Memory B cell (primary cell): ENCODE measurements around the gene CENPL.
"Not testable (repeated sequence)": the region's sequence is repeated elsewhere in the genome, so short reads cannot be mapped to it uniquely, and the experiment has no call there.

ENCODE experiments used
- ATAC-seq: fragments of 150-1000 bp; cut with Tn5 transposase; 2 replicates; pipeline ENCODE4 v1.10.0; 2021; ENCODE audit warnings: low read depth, mild to moderate bottlenecking, moderate library complexity
- DNase-seq, 2 donors: peaks; one replicate each; pipeline ENCODE4 v3.0.0; 2022; ENCODE audit warnings: low spot score in 2 of 2
- H3K27ac Mint-ChIP-seq: one replicate; pipeline ENCODE4 v1.8.0; 2022; ENCODE audit warnings: mild to moderate bottlenecking, moderate library complexity, mixed read lengths
- H3K27me3 Mint-ChIP-seq: one replicate; pipeline ENCODE4 v1.8.0; 2022; ENCODE audit warnings: mixed read lengths
- H3K36me3 Mint-ChIP-seq: one replicate; pipeline ENCODE4 v1.8.0; 2022; ENCODE audit warnings: mild to moderate bottlenecking, mixed read lengths
- H3K4me1 Mint-ChIP-seq: one replicate; pipeline ENCODE4 v1.8.0; 2022; ENCODE audit warnings: mixed read lengths
- H3K4me3 Mint-ChIP-seq: one replicate; pipeline ENCODE4 v1.8.0; 2022; ENCODE audit warnings: mild to moderate bottlenecking, moderate library complexity, mixed read lengths
- H3K9me3 Mint-ChIP-seq: one replicate; pipeline ENCODE4 v1.8.0; 2022; ENCODE audit warnings: mixed read lengths

The CENPL gene

GRCh38 chr1:173863224-173864161 lies 38.8 kb upstream of the CENPL start:
- Mint-ChIP-seq H3K36me3 (peaks cover 35% of the 10 kb centered on the region), H3K4me1 (peaks cover 32% of the 10 kb centered on the region), H3K27me3 (no peaks in the 10 kb centered on the region), H3K9me3 (no peaks in the 10 kb centered on the region), H3K27ac (peak overlapping the region; percentile 92), H3K4me3 (no peak overlapping the region)
- no peak for ATAC-seq
- DNase-seq: no peak

- H3K27me3 Mint-ChIP-seq: no peaks in the 10 kb centered on the region
- DNase-seq (no peak), ATAC-seq (no peak)
- H3K36me3 Mint-ChIP-seq: peaks cover 35% of the 10 kb centered on the region
- H3K4me1 Mint-ChIP-seq: peaks cover 32% of the 10 kb centered on the region
- H3K9me3 Mint-ChIP-seq: no peaks in the 10 kb centered on the region
- H3K27ac Mint-ChIP-seq: peak overlapping the region; percentile 92
- no peak overlapping the region for H3K4me3 Mint-ChIP-seq
Observed at GRCh38 chr1:173862769-173863223, 38.1 kb upstream of the CENPL start.

GRCh38 chr1:173862146-173862768 lies 37.6 kb upstream of the CENPL start:
- H3K9me3 Mint-ChIP-seq, H3K4me3 Mint-ChIP-seq, H3K27me3 Mint-ChIP-seq, DNase-seq, ATAC-seq: not testable (repeated sequence)
- Mint-ChIP-seq H3K36me3 (peaks cover 35% of the 10 kb centered on the region), H3K27ac (peak overlapping the region; percentile 92), H3K4me1 (peaks cover 32% of the 10 kb centered on the region)

GRCh38 chr1:173861731-173862145 lies 37.1 kb upstream of the CENPL start:
- H3K27ac Mint-ChIP-seq: peak overlapping the region; percentile 92
- peaks cover 30% of the 10 kb centered on the region for H3K4me1 Mint-ChIP-seq
- H3K36me3 Mint-ChIP-seq: peaks cover 33% of the 10 kb centered on the region
- H3K4me3 Mint-ChIP-seq: no peak overlapping the region
- no peak for ATAC-seq
- DNase-seq: no peak
- no peaks in the 10 kb centered on the region for H3K27me3 Mint-ChIP-seq
- H3K9me3 Mint-ChIP-seq: no peaks in the 10 kb centered on the region

- Mint-ChIP-seq H3K27me3 (no peaks in the 10 kb centered on the region), H3K36me3 (peaks cover 30% of the 10 kb centered on the region), H3K4me3 (no peak overlapping the region), H3K27ac (no peak overlapping the region), H3K9me3 (no peaks in the 10 kb centered on the region), H3K4me1 (peaks cover 13% of the 10 kb centered on the region)
- no peak for DNase-seq
- no peak for ATAC-seq
Observed at GRCh38 chr1:173860065-173860464, 35.4 kb upstream of the CENPL start.

GRCh38 chr1:173859547-173859946 lies 34.9 kb upstream of the CENPL start:
- not testable (repeated sequence) for ATAC-seq

GRCh38 chr1:173857363-173857917 lies 32.8 kb upstream of the CENPL start:
- no peaks in the 10 kb centered on the region for H3K9me3 Mint-ChIP-seq
- H3K27ac Mint-ChIP-seq: no peak overlapping the region
- H3K4me3 Mint-ChIP-seq: no peak overlapping the region
- DNase-seq: no peak
- ATAC-seq: no peak
- no peaks in the 10 kb centered on the region for H3K27me3 Mint-ChIP-seq
- peaks cover 17% of the 10 kb centered on the region for H3K36me3 Mint-ChIP-seq
- H3K4me1 Mint-ChIP-seq: no peaks in the 10 kb centered on the region

More at GRCh38 chr1:173859547-173859946, 34.9 kb upstream of the CENPL start:
- H3K27ac Mint-ChIP-seq, H3K27me3 Mint-ChIP-seq, H3K4me3 Mint-ChIP-seq, DNase-seq, H3K4me1 Mint-ChIP-seq, H3K9me3 Mint-ChIP-seq: not testable (repeated sequence)
- peaks cover 30% of the 10 kb centered on the region for H3K36me3 Mint-ChIP-seq

GRCh38 chr1:173856903-173857302 lies 32.2 kb upstream of the CENPL start:
- no peaks in the 10 kb centered on the region for H3K9me3 Mint-ChIP-seq
- no peaks in the 10 kb centered on the region for H3K27me3 Mint-ChIP-seq
- DNase-seq (no peak), ATAC-seq (no peak)
- H3K27ac Mint-ChIP-seq: no peak overlapping the region
- no peak overlapping the region for H3K4me3 Mint-ChIP-seq
- peaks cover 16% of the 10 kb centered on the region for H3K36me3 Mint-ChIP-seq
- H3K4me1 Mint-ChIP-seq: no peaks in the 10 kb centered on the region

GRCh38 chr1:173856014-173856413 lies 31.3 kb upstream of the CENPL start:
- Mint-ChIP-seq H3K4me1 (no peaks in the 10 kb centered on the region), H3K27ac (peak overlapping the region; percentile 4), H3K36me3 (peaks cover 17% of the 10 kb centered on the region), H3K4me3 (no peak overlapping the region), H3K9me3 (no peaks in the 10 kb centered on the region), H3K27me3 (no peaks in the 10 kb centered on the region)
- no peak for DNase-seq
- ATAC-seq: no peak

GRCh38 chr1:173853074-173853473 lies 28.4 kb upstream of the CENPL start:
- Mint-ChIP-seq H3K9me3 (no peaks in the 10 kb centered on the region), H3K4me1 (no peaks in the 10 kb centered on the region), H3K36me3 (peaks cover 20% of the 10 kb centered on the region), H3K27ac (no peak overlapping the region), H3K4me3 (no peak overlapping the region), H3K27me3 (no peaks in the 10 kb centered on the region)
- ATAC-seq (no peak), DNase-seq (no peak)

GRCh38 chr1:173852105-173852504 lies 27.4 kb upstream of the CENPL start:
- DNase-seq (no peak), ATAC-seq (no peak)
- Mint-ChIP-seq H3K36me3 (peaks cover 21% of the 10 kb centered on the region), H3K9me3 (no peaks in the 10 kb centered on the region), H3K4me1 (no peaks in the 10 kb centered on the region), H3K27ac (no peak overlapping the region), H3K27me3 (no peaks in the 10 kb centered on the region), H3K4me3 (no peak overlapping the region)

GRCh38 chr1:173832748-173833147 lies 8.1 kb upstream of the CENPL start:
- no peak for DNase-seq
- peaks cover 18% of the 10 kb centered on the region for H3K36me3 Mint-ChIP-seq
- no peaks in the 10 kb centered on the region for H3K27me3 Mint-ChIP-seq
- H3K4me1 Mint-ChIP-seq: no peaks in the 10 kb centered on the region
- no peak overlapping the region for H3K27ac Mint-ChIP-seq
- ATAC-seq: no peak
- no peak overlapping the region for H3K4me3 Mint-ChIP-seq
- no peaks in the 10 kb centered on the region for H3K9me3 Mint-ChIP-seq

GRCh38 chr1:173827611-173828010 lies 2.9 kb upstream of the CENPL start:
- ATAC-seq (no peak), DNase-seq (no peak)
- Mint-ChIP-seq H3K4me1 (peaks cover 14% of the 10 kb centered on the region), H3K27me3 (no peaks in the 10 kb centered on the region), H3K27ac (no peak overlapping the region), H3K9me3 (no peaks in the 10 kb centered on the region), H3K4me3 (no peak overlapping the region), H3K36me3 (peaks cover 7% of the 10 kb centered on the region)

GRCh38 chr1:173823781-173824314 lies 835 bp downstream of the CENPL start:
- Mint-ChIP-seq H3K4me1 (peaks cover 14% of the 10 kb centered on the region), H3K9me3 (no peaks in the 10 kb centered on the region), H3K27me3 (no peaks in the 10 kb centered on the region), H3K4me3 (peak overlapping the region; percentile 96), H3K36me3 (no peaks in the 10 kb centered on the region), H3K27ac (peak overlapping the region; percentile 95)
- DNase-seq: no peak
- ATAC-seq: no peak
